Tibial nerve (tissue), 4 donors: Measurements from ENCODE around the gene HMOX1.

Experiments used
- CTCF ChIP-seq, 5 experiments: fragments of 200-600 bp in 3 of 5; fragments of 450-650 bp in 2 of 5; sonication (generic) in 3 of 5; IDR thresholded peaks; one replicate each; pipeline ENCODE4 v1.5.1; 2016 to 2019; ENCODE audit warnings: antibody characterized with exemption in 5 of 5, mild to moderate bottlenecking in 3 of 5, moderate library complexity in 2 of 5
- EP300 ChIP-seq, 2 donors: sonication (generic); formaldehyde crosslinking; IDR thresholded peaks; one replicate each; pipeline ENCODE4 v1.6.1; 2017; ENCODE audit warnings: antibody characterized with exemption in 2 of 2, mild to moderate bottlenecking in 1 of 2
- POLR2A ChIP-seq, 2 donors: fragments of 450-650 bp; IDR thresholded peaks; one replicate each; pipeline ENCODE4 v1.6.1; 2017; ENCODE audit warnings: antibody characterized with exemption in 2 of 2, mild to moderate bottlenecking in 2 of 2, moderate library complexity in 2 of 2

GRCh38 chr22:35397095-35397904 lies 16.4 kb downstream of the HMOX1 start:
- TF ChIP-seq CTCF (IDR thresholded peaks at IDR 0.05) = no peak
- no peak for TF ChIP-seq POLR2A (IDR thresholded peaks at IDR 0.05)
- TF ChIP-seq EP300 (IDR thresholded peaks at IDR 0.05) = no peak
